ENCODE measurements around the gene BICRAL. TPM values are rescaled to one million over a fixed set of nuclear protein-coding genes. Genes with fewer than 3 reads are reported as not detected.
"Not testable (repeated sequence)": the region's sequence is repeated elsewhere in the genome, so short reads cannot be mapped to it uniquely, and the experiment has no call there.

Gene BICRAL
- polyA plus RNA-seq, 2 donors: 2.4 to 3.0 TPM

- H3K4me3 ChIP-seq (ENCODE audit: low read depth in 1 of 2, low read length in 2 of 2): no peak overlapping the region
- H3K27ac ChIP-seq (ENCODE audit: low read depth in 2 of 2, low read length in 1 of 2): no peak overlapping the region
- peaks cover 12 to 27% of the 10 kb centered on the region in 2 donors for H3K36me3 ChIP-seq (ENCODE audit: control insufficient read depth in 2 of 2, insufficient read depth in 2 of 2, low read length in 1 of 2)
- no peaks in the 10 kb centered on the region for H3K4me1 ChIP-seq (ENCODE audit: control insufficient read depth in 2 of 2, insufficient read depth in 2 of 2, low read length in 1 of 2)
- no peaks in the 10 kb centered on the region for H3K9me3 ChIP-seq (ENCODE audit: control insufficient read depth in 2 of 2, insufficient read depth in 1 of 2, low read depth in 1 of 2, low read length in 1 of 2)
- H3K27me3 ChIP-seq (ENCODE audit: control insufficient read depth in 1 of 2, insufficient read depth in 2 of 2, low read length in 2 of 2): no peaks in the 10 kb centered on the region
- 92 to 97% methylated on average over 1 of the region's 1 CpG for WGBS, 2 donors
Observed at GRCh38 chr6:42860036-42860435, 78.2 kb downstream of the BICRAL start.

GRCh38 chr6:42860481-42860880 is 78.6 kb downstream of the BICRAL start:
- Histone ChIP-seq H3K36me3 (ENCODE audit: control insufficient read depth in 2 of 2, insufficient read depth in 2 of 2, low read length in 1 of 2) (peaks cover 14 to 23% of the 10 kb centered on the region in 2 donors), H3K9me3 (ENCODE audit: control insufficient read depth in 2 of 2, insufficient read depth in 1 of 2, low read depth in 1 of 2, low read length in 1 of 2) (no peaks in the 10 kb centered on the region), H3K27me3 (ENCODE audit: control insufficient read depth in 1 of 2, insufficient read depth in 2 of 2, low read length in 2 of 2) (no peaks in the 10 kb centered on the region), H3K4me3 (ENCODE audit: low read depth in 1 of 2, low read length in 2 of 2) (no peak overlapping the region), H3K27ac (ENCODE audit: low read depth in 2 of 2, low read length in 1 of 2) (no peak overlapping the region), H3K4me1 (ENCODE audit: control insufficient read depth in 2 of 2, insufficient read depth in 2 of 2, low read length in 1 of 2) (no peaks in the 10 kb centered on the region)
- 94 to 96% methylated on average over 6 of the region's 6 CpGs for WGBS, 2 donors

- WGBS, 2 donors: 75 to 79% methylated on average over 8 of the region's 8 CpGs
- H3K36me3 ChIP-seq (ENCODE audit: control insufficient read depth in 2 of 2, insufficient read depth in 2 of 2, low read length in 1 of 2): peaks cover 18 to 20% of the 10 kb centered on the region in 2 donors
Observed at GRCh38 chr6:42864602-42865001, 82.8 kb downstream of the BICRAL start.

GRCh38 chr6:42870145-42870936 is 88.5 kb downstream of the BICRAL start:
- H3K27me3 ChIP-seq (ENCODE audit: control insufficient read depth in 1 of 2, insufficient read depth in 2 of 2, low read length in 2 of 2): no peaks in the 10 kb centered on the region
- no peak overlapping the region for H3K4me3 ChIP-seq (ENCODE audit: low read depth in 1 of 2, low read length in 2 of 2)
- H3K36me3 ChIP-seq (ENCODE audit: control insufficient read depth in 2 of 2, insufficient read depth in 2 of 2, low read length in 1 of 2): peaks cover 5 to 9% of the 10 kb centered on the region in 2 donors
- no peaks in the 10 kb centered on the region for H3K9me3 ChIP-seq (ENCODE audit: control insufficient read depth in 2 of 2, insufficient read depth in 1 of 2, low read depth in 1 of 2, low read length in 1 of 2)
- 64 to 72% methylated on average over 2 of the region's 2 CpGs for WGBS, 2 donors
- no peak overlapping the region for H3K27ac ChIP-seq (ENCODE audit: low read depth in 2 of 2, low read length in 1 of 2)
- no peaks in the 10 kb centered on the region for H3K4me1 ChIP-seq (ENCODE audit: control insufficient read depth in 2 of 2, insufficient read depth in 2 of 2, low read length in 1 of 2)

More at GRCh38 chr6:42864602-42865001, 82.8 kb downstream of the BICRAL start:
- no peaks in the 10 kb centered on the region for H3K9me3 ChIP-seq (ENCODE audit: control insufficient read depth in 2 of 2, insufficient read depth in 1 of 2, low read depth in 1 of 2, low read length in 1 of 2)
- no peaks in the 10 kb centered on the region for H3K4me1 ChIP-seq (ENCODE audit: control insufficient read depth in 2 of 2, insufficient read depth in 2 of 2, low read length in 1 of 2)
- H3K4me3 ChIP-seq (ENCODE audit: low read depth in 1 of 2, low read length in 2 of 2): no peak overlapping the region
- no peak overlapping the region for H3K27ac ChIP-seq (ENCODE audit: low read depth in 2 of 2, low read length in 1 of 2)
- no peaks in the 10 kb centered on the region for H3K27me3 ChIP-seq (ENCODE audit: control insufficient read depth in 1 of 2, insufficient read depth in 2 of 2, low read length in 2 of 2)

- no peaks in the 10 kb centered on the region for H3K9me3 ChIP-seq (ENCODE audit: control insufficient read depth in 2 of 2, insufficient read depth in 1 of 2, low read depth in 1 of 2, low read length in 1 of 2)
- WGBS, 2 donors: 74 to 78% methylated on average over 3 of the region's 3 CpGs
- H3K27me3 ChIP-seq (ENCODE audit: control insufficient read depth in 1 of 2, insufficient read depth in 2 of 2, low read length in 2 of 2): no peaks in the 10 kb centered on the region
Observed at GRCh38 chr6:42871711-42872110, 89.9 kb downstream of the BICRAL start.

GRCh38 chr6:42873313-42873712 is 91.5 kb downstream of the BICRAL start:
- Histone ChIP-seq H3K9me3 (ENCODE audit: control insufficient read depth in 2 of 2, insufficient read depth in 1 of 2, low read depth in 1 of 2, low read length in 1 of 2) (no peaks in the 10 kb centered on the region), H3K27me3 (ENCODE audit: control insufficient read depth in 1 of 2, insufficient read depth in 2 of 2, low read length in 2 of 2) (no peaks in the 10 kb centered on the region), H3K36me3 (ENCODE audit: control insufficient read depth in 2 of 2, insufficient read depth in 2 of 2, low read length in 1 of 2) (no peaks in the 10 kb centered on the region), H3K27ac (ENCODE audit: low read depth in 2 of 2, low read length in 1 of 2) (no peak overlapping the region), H3K4me1 (ENCODE audit: control insufficient read depth in 2 of 2, insufficient read depth in 2 of 2, low read length in 1 of 2) (no peaks in the 10 kb centered on the region), H3K4me3 (ENCODE audit: low read depth in 1 of 2, low read length in 2 of 2) (no peak overlapping the region)
- WGBS, 2 donors: 36 to 44% methylated on average over 2 of the region's 2 CpGs

More at GRCh38 chr6:42871711-42872110, 89.9 kb downstream of the BICRAL start:
- Histone ChIP-seq H3K4me1 (ENCODE audit: control insufficient read depth in 2 of 2, insufficient read depth in 2 of 2, low read length in 1 of 2) (no peaks in the 10 kb centered on the region), H3K4me3 (ENCODE audit: low read depth in 1 of 2, low read length in 2 of 2) (no peak overlapping the region), H3K27ac (ENCODE audit: low read depth in 2 of 2, low read length in 1 of 2) (no peak overlapping the region), H3K36me3 (ENCODE audit: control insufficient read depth in 2 of 2, insufficient read depth in 2 of 2, low read length in 1 of 2) (peaks cover 5 to 8% of the 10 kb centered on the region in 2 donors)

- H3K27ac ChIP-seq (ENCODE audit: low read depth in 2 of 2, low read length in 1 of 2): peak overlapping the region in 1 of 2 donors; percentile 15
Observed at GRCh38 chr6:42877695-42878094, 95.8 kb downstream of the BICRAL start.

GRCh38 chr6:42879372-42880239 is 97.8 kb downstream of the BICRAL start, which contains the start of gene RPL7L1:
RPL7L1 (plus strand) TSS chr6:42879616; CDS start chr6:42879911, 295 bp downstream.
- 0 to 1% methylated on average over 41 of the region's 41 CpGs for WGBS, 2 donors
- Histone ChIP-seq H3K4me1 (ENCODE audit: control insufficient read depth in 2 of 2, insufficient read depth in 2 of 2, low read length in 1 of 2) (no peaks in the 10 kb centered on the region), H3K27ac (ENCODE audit: low read depth in 2 of 2, low read length in 1 of 2) (peak within 1 kb of the TSS; percentile 89 to 96), H3K27me3 (ENCODE audit: control insufficient read depth in 1 of 2, insufficient read depth in 2 of 2, low read length in 2 of 2) (no peaks in the 10 kb centered on the region), H3K9me3 (ENCODE audit: control insufficient read depth in 2 of 2, insufficient read depth in 1 of 2, low read depth in 1 of 2, low read length in 1 of 2) (no peaks in the 10 kb centered on the region), H3K4me3 (ENCODE audit: low read depth in 1 of 2, low read length in 2 of 2) (peak within 1 kb of the TSS; percentile 85 to 86), H3K36me3 (ENCODE audit: control insufficient read depth in 2 of 2, insufficient read depth in 2 of 2, low read length in 1 of 2) (peaks cover 11% of the 10 kb centered on the region in 2 donors)

More at GRCh38 chr6:42877695-42878094, 95.8 kb downstream of the BICRAL start:
- no peaks in the 10 kb centered on the region for H3K9me3 ChIP-seq (ENCODE audit: control insufficient read depth in 2 of 2, insufficient read depth in 1 of 2, low read depth in 1 of 2, low read length in 1 of 2)
- H3K27me3 ChIP-seq (ENCODE audit: control insufficient read depth in 1 of 2, insufficient read depth in 2 of 2, low read length in 2 of 2): no peaks in the 10 kb centered on the region
- 56 to 59% methylated on average over 3 of the region's 3 CpGs for WGBS, 2 donors
- no peaks in the 10 kb centered on the region for H3K36me3 ChIP-seq (ENCODE audit: control insufficient read depth in 2 of 2, insufficient read depth in 2 of 2, low read length in 1 of 2)
- H3K4me3 ChIP-seq (ENCODE audit: low read depth in 1 of 2, low read length in 2 of 2): no peak overlapping the region
- no peaks in the 10 kb centered on the region for H3K4me1 ChIP-seq (ENCODE audit: control insufficient read depth in 2 of 2, insufficient read depth in 2 of 2, low read length in 1 of 2)

GRCh38 chr6:42880240-42880817 is 98.5 kb downstream of the BICRAL start:
- 7 to 9% methylated on average over 25 of the region's 25 CpGs for WGBS, 2 donors
- not testable (repeated sequence) for H3K4me1 ChIP-seq (ENCODE audit: control insufficient read depth in 2 of 2, insufficient read depth in 2 of 2, low read length in 1 of 2)

More at GRCh38 chr6:42880240-42880817, 98.5 kb downstream of the BICRAL start:
- peak overlapping the region; percentile 89 to 96 for H3K27ac ChIP-seq (ENCODE audit: low read depth in 2 of 2, low read length in 1 of 2)
- peaks cover 11 to 14% of the 10 kb centered on the region in 2 donors for H3K36me3 ChIP-seq (ENCODE audit: control insufficient read depth in 2 of 2, insufficient read depth in 2 of 2, low read length in 1 of 2)
- peak overlapping the region; percentile 85 to 86 for H3K4me3 ChIP-seq (ENCODE audit: low read depth in 1 of 2, low read length in 2 of 2)
- not testable (repeated sequence) for H3K27me3 ChIP-seq (ENCODE audit: control insufficient read depth in 1 of 2, insufficient read depth in 2 of 2, low read length in 2 of 2); H3K9me3 ChIP-seq (ENCODE audit: control insufficient read depth in 2 of 2, insufficient read depth in 1 of 2, low read depth in 1 of 2, low read length in 1 of 2)
